Measurements from ENCODE around the gene ZNF75A.

ZNF75A gene

DNA sequence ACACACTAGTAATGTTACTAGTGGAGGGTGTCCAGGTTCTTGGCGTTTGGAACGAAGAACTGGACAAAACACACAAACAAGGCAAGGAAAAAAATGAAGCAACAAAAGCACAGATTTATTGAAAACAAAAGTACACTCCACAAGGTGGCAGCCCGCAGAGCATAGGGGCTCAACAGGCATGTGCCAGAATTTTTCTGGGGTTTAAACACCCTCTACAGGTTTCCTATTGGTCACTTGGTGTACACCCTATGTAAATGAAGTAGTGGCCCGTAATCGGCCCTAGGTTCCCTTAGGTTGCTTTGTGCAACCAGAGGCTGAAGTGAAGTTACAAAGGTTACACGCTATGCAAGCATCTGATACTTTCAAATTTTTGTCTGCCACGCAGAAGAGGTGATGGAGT, 58.5 kb downstream of the ZNF75A start:
- no peaks in the 10 kb centered on the region for H3K4me1 ChIP-seq (ENCODE audit: control insufficient read depth in 1 of 2, insufficient read depth in 2 of 2, low read length in 2 of 2)
- H3K4me3 ChIP-seq (ENCODE audit: low read depth in 1 of 2, low read length in 2 of 2) = no peak overlapping the region
- H3K9ac ChIP-seq (ENCODE audit: low read depth in 1 of 2, low read length in 2 of 2) = no peak overlapping the region
- H3K27ac ChIP-seq (ENCODE audit: low read depth, low read length) = no peak overlapping the region
- no peaks in the 10 kb centered on the region for H3K36me3 ChIP-seq (ENCODE audit: control insufficient read depth in 1 of 2, insufficient read depth in 2 of 2, low read length in 2 of 2)
- peaks cover 9 to 22% of the 10 kb centered on the region in 2 donors for H3K9me3 ChIP-seq (ENCODE audit: control insufficient read depth in 1 of 2, low read length in 2 of 2)
- no peaks in the 10 kb centered on the region for H3K27me3 ChIP-seq (ENCODE audit: control insufficient read depth in 1 of 2, insufficient read depth in 2 of 2, low read length in 2 of 2)

DNA sequence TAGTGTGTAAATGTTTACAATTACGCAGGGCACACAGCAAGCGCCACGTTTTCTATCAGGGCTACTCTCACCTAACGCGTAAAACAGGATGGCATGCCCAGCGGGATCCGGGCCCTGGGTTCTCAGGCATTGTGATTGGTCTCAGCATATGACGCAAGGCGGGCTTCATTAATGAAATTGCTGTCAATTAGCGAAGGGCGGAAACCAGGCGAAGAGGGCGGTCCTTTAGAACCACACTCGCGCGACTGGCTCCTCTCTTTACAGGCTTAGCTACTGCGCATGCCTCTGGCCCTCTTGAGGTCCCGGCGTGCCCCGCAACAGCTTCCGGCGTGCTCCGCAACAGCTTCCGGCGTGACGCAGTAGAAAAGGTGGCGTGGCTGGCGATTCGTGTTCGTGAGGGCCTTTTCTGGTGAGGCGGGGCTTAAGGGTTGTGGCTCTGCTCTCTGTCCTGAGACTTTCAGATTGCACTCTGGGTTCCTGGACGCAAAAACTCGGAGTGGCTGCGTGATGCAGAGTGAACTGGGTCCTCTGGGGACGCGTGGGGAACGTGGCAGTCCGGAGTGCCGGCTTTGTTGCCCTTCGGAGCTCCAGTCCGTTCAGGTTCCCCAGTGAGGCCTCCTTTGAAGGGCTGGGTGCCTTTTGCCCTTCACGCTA, 59.6 kb downstream of the ZNF75A start:
- Histone ChIP-seq H3K9ac (ENCODE audit: low read depth in 1 of 2, low read length in 2 of 2) (peak overlapping the region in 1 of 2 donors; percentile 16), H3K9me3 (ENCODE audit: control insufficient read depth in 1 of 2, low read length in 2 of 2) (peaks cover 11 to 22% of the 10 kb centered on the region in 2 donors), H3K27ac (ENCODE audit: low read depth, low read length) (peak overlapping the region; percentile 67), H3K4me1 (ENCODE audit: control insufficient read depth in 1 of 2, insufficient read depth in 2 of 2, low read length in 2 of 2) (no peaks in the 10 kb centered on the region), H3K27me3 (ENCODE audit: control insufficient read depth in 1 of 2, insufficient read depth in 2 of 2, low read length in 2 of 2) (no peaks in the 10 kb centered on the region), H3K36me3 (ENCODE audit: control insufficient read depth in 1 of 2, insufficient read depth in 2 of 2, low read length in 2 of 2) (no peaks in the 10 kb centered on the region), H3K4me3 (ENCODE audit: low read depth in 1 of 2, low read length in 2 of 2) (peak overlapping the region; percentile 63 to 73)
